K562 (cell line): ENCODE results near the gene RUVBL2. TPM values are rescaled to one million over a fixed set of nuclear protein-coding genes. Genes with fewer than 3 reads are reported as not detected.

Experiments
- ARID4B ChIP-seq: sonication (generic); formaldehyde crosslinking; IDR thresholded peaks from 2 replicates; pipeline ENCODE4 v1.8.0; 2022; ENCODE audit warnings: mild to moderate bottlenecking, missing genetic modification reagents
- ETV1 ChIP-seq: fragments of 450-650 bp; conservative IDR thresholded peaks from 2 replicates; pipeline ENCODE4 v1.6.1; 2016; ENCODE audit warnings: missing genetic modification characterization, control low read depth, low read depth, missing compliant biosample characterization
- GTF3C2 ChIP-seq: IDR thresholded peaks from 3 replicates; pipeline ENCODE4 v1.6.1; 2011; ENCODE audit warnings: borderline replicate concordance, mild to moderate bottlenecking, moderate library complexity; ENCODE audit not compliant: insufficient read length; ENCODE audit errors: extremely low read depth
- IFI16 ChIP-seq: fragments of 250-450 bp; sonication (Bioruptor Pico); IDR thresholded peaks from 2 replicates; pipeline ENCODE4 v2.1.2; 2022; ENCODE audit warnings: mild to moderate bottlenecking, inconsistent platforms
- NBN ChIP-seq: fragments of 450-650 bp; IDR thresholded peaks from 2 replicates; pipeline ENCODE4 v1.6.1; 2016; ENCODE audit warnings: low read depth, mild to moderate bottlenecking
- NCOA6 ChIP-seq: fragments of 450-650 bp; IDR thresholded peaks from 2 replicates; pipeline ENCODE4 v1.6.1; 2017; ENCODE audit warnings: mild to moderate bottlenecking
- NFYB ChIP-seq: IDR thresholded peaks from 2 replicates; pipeline ENCODE4 v1.6.1; 2011; ENCODE audit warnings: mild to moderate bottlenecking, moderate library complexity; ENCODE audit not compliant: insufficient read length; ENCODE audit errors: extremely low read depth
- PCBP2 ChIP-seq: fragments of 200-400 bp; formaldehyde crosslinking; IDR thresholded peaks from 2 replicates; pipeline ENCODE4 v1.6.1; 2018; ENCODE audit warnings: low read length, low read depth, mild to moderate bottlenecking, moderate library complexity; ENCODE audit not compliant: poor library complexity, severe bottlenecking
- PHTF2 ChIP-seq: fragments of 250-450 bp; sonication (Bioruptor Pico); IDR thresholded peaks from 2 replicates; pipeline ENCODE4 v1.5.0; 2021; ENCODE audit warnings: mild to moderate bottlenecking
- RBM39 ChIP-seq: fragments of 200-400 bp; formaldehyde crosslinking; optimal IDR thresholded peaks from 2 replicates; pipeline ENCODE3; 2018; ENCODE audit warnings: low read depth, low read length
- SREBF1 ChIP-seq: fragments of 150-350 bp; IDR thresholded peaks from 2 replicates; pipeline ENCODE4 v1.6.1; 2014; ENCODE audit warnings: antibody characterized with exemption, low read depth, low read length, borderline replicate concordance
- ZFP36 ChIP-seq: fragments of 150-350 bp; IDR thresholded peaks from 2 replicates; pipeline ENCODE4 v1.6.1; 2018; ENCODE audit warnings: low read length, low read depth; ENCODE audit not compliant: partially characterized antibody
- ZNF589 ChIP-seq: fragments of 200-800 bp; sonication (Bioruptor generic); IDR thresholded peaks from 2 replicates; pipeline ENCODE4 v1.6.1; 2016; ENCODE audit warnings: low read depth, missing genetic modification characterization, missing compliant biosample characterization
- polyA plus RNA-seq, 8 experiments: library from polyadenylated mRNA; depleted of rRNA in 4 of 8; stranded (reverse) in 5 of 8; unstranded in 3 of 8; fragments of >200 nt; fragmentation: Nextera tagmentation in 2 of 8; fragmentation: Illumina TruSeq in 1 of 8; extraction: Ambion mirVana in 2 of 8; extraction: Trizol in 1 of 8; gene quantifications; 2 replicates each; pipeline versions ENCODE4 v1.2.1 to v1.2.3, GENCODE V29; 2011 to 2014; ENCODE audit warnings: inconsistent platforms in 1 of 8, missing spikeins in 1 of 8
- total RNA-seq, 7 experiments: library from RNA; depleted of rRNA in 6 of 7; stranded (reverse); fragments of >200 nt in 6 of 7; fragmentation: Illumina TruSeq in 2 of 7; extraction: Trizol in 2 of 7; gene quantifications; 2 replicates each; pipeline versions ENCODE4 v1.2.1 to v1.2.3, GENCODE V29; 2011 to 2021; ENCODE audit warnings: low replicate concordance in 1 of 7
- TF ChIP-seq, protein P1 (sequence below): fragments of 450-650 bp; IDR thresholded peaks from 2 replicates; pipeline ENCODE4 v1.7.1; 2018; ENCODE audit warnings: mild to moderate bottlenecking, low read depth; ENCODE audit not compliant: partially characterized antibody

RUVBL2 gene
- total and polyA plus RNA-seq, 9 of the 15 experiments (the other 6 are each of a cell fraction or from before 2014, with no cell fraction given), result 71.4 to 453 (median 237) TPM

GRCh38 chr19:48963371-48964204 is 30.1 kb upstream of the RUVBL2 start (continued):
- TF ChIP-seq ZNF589 (CRISPR knock-in tag) (peak; percentile 93), SREBF1 (no peak), PHTF2 (CRISPR knock-in tag) (peak; percentile 41; the same call in 1 of the 2 replicates), ETV1 (tag) (peak; percentile 70), ZFP36 (no peak), GTF3C2 (no peak), NBN (0 out of 2 replicates have a peak, but pooled peaks have one; percentile 32), PCBP2 (no peak), ARID4B (CRISPR knock-in tag) (peak; percentile 88), RBM39 (no peak), IFI16 (CRISPR knock-in tag) (no peak), NFYB (no peak), NCOA6 (no peak)
- TF ChIP-seq, protein P1, sequence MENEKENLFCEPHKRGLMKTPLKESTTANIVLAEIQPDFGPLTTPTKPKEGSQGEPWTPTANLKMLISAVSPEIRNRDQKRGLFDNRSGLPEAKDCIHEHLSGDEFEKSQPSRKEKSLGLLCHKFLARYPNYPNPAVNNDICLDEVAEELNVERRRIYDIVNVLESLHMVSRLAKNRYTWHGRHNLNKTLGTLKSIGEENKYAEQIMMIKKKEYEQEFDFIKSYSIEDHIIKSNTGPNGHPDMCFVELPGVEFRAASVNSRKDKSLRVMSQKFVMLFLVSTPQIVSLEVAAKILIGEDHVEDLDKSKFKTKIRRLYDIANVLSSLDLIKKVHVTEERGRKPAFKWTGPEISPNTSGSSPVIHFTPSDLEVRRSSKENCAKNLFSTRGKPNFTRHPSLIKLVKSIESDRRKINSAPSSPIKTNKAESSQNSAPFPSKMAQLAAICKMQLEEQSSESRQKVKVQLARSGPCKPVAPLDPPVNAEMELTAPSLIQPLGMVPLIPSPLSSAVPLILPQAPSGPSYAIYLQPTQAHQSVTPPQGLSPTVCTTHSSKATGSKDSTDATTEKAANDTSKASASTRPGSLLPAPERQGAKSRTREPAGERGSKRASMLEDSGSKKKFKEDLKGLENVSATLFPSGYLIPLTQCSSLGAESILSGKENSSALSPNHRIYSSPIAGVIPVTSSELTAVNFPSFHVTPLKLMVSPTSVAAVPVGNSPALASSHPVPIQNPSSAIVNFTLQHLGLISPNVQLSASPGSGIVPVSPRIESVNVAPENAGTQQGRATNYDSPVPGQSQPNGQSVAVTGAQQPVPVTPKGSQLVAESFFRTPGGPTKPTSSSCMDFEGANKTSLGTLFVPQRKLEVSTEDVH, result peak; percentile 88
